Femur (tissue), 1 donor: ENCODE data around the gene ARPC5.

Experiments
- DNase-seq: peaks from one replicate; pipeline ENCODE4 v3.0.0-alpha.2; 2017

Gene ARPC5

DNA sequence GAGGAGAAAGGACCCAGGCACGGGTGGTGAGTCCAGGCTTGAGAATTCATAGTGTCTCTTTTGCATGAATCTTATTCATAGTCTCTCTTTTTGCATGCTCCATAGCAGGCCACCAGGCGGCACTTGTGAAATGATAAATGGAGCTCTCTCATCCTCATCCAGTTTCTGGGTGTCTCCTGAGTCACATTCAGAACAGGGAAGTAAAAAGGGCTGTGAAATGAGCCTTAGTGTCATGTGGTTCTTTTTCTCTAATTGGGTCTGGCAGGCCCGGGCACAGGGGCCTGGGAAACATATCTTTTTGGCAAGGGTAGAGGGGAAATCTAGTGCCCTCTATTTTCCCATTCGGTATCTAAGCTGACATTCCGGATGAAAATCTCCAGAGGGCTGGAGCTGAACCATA, 26.3 kb downstream of the ARPC5 start:
- DNase-seq, result peak; percentile 64

DNA sequence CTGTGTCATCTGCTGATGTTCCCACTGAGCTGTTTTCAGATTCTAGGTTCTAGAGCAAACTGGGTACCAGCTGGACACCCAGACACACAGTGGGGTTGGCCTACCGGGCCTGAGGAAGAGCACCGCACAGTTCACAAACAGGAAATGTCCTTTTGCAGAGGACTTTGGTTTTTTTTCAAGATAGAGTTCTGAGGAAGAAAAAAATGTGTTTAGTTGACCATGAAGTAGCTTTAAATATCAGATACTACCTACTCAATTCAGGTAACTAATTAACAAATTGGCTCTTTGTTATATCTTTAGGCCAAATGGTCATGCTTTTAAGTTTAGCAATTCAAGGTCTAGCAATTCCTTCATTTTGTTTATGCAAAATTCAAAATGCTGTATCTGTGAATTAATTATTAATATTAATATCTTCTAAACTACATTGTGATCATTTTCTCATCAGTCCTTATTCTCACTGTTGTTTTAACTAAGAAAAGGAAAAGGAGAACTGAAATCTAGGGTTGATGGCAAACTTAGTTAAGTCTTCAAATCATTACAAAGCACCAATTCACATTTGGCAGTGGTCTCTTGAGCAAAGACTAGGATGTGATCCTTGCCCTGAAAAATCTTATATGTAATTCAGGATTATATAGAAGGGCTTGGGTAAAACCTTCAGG, 28.1 kb downstream of the ARPC5 start:
- DNase-seq, result no peak

DNA sequence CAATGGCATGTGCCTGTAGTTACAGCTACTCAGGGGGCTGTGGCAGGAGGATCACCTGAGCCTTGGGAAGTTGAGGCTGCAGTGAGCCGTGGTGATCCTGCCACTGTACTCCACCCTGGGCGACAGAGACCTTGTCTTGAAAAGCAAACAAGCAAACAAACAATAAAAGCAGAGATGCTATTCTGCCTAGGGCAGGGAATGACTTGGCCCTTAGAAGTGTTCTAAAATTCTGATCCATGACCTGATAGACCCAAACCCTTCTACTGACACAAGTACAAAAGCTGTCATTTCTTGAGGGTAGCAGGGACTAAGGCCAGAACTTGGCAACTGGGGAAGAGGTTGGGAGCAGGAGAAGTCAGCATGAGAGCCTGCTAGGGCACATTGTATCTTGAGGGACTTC, 29.7 kb downstream of the ARPC5 start:
- no peak for DNase-seq

DNA sequence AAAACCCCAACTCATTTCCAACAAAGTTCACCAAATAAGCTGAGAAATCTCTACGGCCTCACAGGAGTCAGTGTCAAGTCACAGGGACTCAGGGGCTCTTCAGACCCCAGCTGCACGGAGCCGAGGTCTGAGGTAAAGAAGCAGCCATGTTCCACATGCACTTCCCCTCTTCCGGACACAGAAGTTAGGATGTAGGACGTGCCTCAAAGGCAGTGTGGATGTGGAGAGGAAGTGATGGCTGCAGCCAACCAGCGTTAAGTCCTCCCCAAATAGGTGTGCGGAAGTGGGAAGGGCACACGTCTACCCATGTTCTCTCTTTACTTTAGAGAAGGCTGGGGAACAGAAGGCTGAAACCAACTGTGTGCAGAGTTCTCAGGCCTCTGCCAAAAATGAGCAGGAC, 30.8 kb downstream of the ARPC5 start:
- no peak for DNase-seq

DNA sequence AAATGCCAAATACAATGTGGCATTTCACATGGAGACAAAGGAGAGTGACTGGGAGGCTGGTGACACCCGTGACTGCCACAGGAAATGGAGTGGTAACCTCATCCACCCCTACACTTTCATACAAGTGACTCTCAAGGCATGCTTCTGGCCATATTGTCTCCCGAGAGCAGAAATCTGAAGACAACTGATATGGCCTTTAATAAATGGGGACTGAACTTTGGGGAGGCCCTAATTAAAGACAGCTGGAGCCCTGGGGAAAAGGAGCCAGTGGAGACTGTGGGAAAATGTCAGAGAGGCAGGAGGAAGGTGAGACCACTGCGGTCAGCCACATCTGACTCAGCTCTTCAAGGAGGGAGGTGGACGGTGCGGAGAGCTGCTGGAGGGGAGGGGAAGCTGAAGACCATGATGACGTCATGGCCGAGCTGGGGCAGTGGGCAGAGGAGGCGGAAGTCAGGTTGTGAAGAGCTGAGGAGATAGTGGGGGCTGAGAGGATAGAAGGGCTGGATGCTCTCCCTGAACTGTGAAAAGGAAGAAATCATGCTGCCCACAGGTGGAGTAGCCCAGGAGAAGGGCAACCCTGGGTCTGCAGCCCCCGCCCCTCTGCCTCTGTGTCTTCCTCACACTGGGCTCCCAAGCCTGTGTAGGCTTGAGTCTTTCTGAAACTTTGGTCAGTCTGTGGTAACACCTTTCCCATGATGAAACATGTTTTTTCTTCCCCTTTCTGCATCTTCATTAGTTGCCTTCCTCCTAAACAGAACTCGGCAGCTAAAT, 31.4 kb downstream of the ARPC5 start:
- no peak for DNase-seq

DNA sequence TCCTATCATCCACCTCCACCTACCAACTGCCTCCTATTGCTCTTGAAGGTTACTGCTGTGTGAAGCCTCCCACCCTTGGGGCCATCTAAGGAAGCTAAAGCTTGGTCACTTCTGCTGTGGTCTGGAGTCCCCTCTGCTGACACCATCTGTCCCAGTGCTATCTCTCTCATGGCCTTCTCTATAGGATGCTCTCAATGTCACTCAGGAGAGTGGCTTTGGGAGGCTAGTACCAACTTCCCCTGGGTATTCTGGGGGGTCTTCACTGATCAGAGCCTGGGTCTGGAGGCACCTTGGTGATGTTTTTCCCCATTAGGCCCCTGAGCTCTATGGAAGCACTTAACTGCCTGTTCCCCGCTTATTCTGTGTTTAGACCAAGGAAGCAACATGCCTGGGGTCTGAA, 33.1 kb downstream of the ARPC5 start:
- DNase-seq, result no peak

DNA sequence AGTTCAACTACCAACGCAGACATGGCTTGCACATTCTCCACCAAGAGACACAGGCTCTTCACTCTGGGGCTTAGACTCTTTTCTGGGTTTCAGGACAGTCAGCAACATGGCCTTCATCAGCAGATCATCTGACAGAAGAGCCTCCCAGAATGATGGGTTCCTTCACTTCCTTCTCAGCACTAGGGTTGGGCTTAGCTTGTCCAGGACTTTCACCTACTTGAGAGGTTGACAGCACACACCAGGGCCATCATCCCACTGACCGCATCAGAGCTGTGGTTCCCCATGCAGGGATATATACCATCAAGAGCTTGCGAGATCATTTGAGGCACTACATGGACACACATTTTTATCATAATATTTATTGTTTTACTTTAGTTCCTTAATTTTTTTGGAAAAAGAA, 34.9 kb downstream of the ARPC5 start:
- DNase-seq, result no peak

DNA sequence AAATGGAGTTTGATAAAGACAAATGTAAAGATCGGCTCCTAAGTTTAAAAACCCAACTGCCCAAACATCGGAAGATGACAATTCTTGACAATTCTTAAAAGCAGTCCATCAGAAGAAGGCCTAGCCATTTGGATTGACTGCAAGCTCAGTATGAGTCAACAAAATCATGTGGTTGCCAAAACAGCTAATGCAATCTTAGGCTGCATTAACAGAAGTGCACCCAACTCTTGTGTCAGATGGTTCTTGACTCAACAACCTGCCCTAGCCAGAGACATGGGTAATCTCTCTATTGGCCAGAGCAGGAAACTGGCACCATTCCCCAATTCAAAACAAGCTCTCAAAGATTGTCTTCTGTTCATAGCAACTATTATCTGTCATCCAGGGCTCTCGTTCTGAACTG, 35.4 kb downstream of the ARPC5 start:
- no peak for DNase-seq

DNA sequence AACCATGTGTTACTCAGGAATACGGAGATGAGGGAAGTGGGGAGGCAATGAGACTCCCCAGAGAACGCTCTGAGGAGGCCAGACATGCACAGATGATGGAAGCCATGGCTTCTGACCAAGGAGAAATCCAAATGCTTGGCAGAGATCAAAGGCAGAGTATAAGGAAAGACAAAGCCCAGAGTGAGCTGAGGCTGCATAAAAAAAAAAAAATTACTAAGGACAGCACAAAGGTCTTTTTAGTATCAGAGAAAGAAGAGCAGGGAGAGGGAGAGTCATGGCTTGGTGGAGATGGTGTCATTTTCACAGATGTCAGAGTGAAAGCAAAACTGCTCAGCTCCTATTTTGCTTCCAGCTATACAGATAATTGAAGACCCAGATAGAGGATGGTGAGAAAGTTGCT, 37.2 kb downstream of the ARPC5 start:
- DNase-seq, result no peak

DNA sequence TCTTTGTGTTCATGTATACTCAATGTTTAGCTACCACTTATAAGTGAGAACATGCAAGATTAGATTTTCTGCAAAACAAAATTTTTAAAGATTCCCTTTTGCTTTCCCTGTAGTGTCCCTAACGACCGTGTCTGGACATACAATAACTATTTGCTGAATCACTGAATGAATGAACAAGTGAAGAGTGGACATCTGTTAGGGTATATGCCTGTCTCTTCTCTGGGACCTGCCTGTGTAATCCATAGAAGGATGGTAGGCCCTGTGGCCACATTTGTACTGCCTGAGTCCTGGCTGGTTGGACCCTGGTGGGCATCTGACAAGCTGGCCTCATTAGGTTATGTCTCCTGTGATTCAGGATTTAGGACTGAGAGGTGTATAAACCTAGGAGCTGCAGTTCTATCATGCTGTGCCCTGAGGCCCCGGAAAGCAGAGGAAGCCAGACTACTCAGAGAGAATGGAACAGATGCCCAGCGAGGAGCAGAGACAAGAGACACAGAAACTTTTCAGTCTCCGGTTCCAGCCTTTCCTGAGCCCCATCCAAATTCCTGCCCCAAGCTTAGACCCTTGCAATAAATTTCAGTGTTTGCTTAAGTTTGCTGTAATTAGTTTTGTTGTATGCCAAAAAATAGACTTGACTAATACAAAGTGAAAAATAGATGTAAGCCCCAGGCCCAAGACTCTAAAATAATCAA, 37.8 kb downstream of the ARPC5 start:
- DNase-seq, result no peak

DNA sequence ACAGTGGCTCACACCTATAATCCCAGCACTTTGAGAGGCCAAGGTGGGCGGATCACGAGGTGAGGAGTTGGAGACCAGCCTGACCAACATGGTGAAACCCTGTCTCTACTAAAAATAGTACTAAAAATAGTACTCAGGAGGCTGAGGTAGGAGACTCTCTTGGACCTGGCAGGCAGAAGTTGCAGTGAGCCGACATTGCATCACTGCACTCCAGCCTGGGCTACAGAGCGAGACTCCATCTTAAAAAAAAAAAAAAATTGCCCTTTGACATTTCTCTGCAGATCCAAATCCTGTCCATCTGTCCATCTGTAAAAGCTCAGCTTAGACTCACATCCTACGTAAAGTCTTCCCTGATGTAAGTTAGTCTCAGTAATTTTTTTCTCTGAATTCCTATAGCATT, 39.1 kb downstream of the ARPC5 start:
- DNase-seq, result no peak

DNA sequence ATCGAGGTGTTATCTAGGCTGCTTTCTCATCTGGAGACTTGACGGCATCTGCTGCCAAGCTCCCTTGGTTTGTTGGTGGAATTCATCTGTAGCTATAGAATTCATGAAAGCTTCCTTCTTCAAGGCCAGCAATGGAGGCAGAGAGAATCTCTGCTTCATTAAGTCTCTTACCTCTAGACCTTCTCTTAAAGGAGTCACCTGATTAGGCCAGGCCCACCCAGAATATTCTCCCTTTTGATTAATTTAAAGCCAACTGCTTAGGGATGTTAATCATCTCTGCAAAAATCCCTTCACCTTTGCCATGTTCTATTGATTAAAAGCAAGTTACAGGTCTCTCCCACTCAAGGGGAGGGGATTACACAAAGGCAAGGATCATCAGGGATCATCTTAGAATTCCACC, 40.0 kb downstream of the ARPC5 start:
- DNase-seq, result no peak

DNA sequence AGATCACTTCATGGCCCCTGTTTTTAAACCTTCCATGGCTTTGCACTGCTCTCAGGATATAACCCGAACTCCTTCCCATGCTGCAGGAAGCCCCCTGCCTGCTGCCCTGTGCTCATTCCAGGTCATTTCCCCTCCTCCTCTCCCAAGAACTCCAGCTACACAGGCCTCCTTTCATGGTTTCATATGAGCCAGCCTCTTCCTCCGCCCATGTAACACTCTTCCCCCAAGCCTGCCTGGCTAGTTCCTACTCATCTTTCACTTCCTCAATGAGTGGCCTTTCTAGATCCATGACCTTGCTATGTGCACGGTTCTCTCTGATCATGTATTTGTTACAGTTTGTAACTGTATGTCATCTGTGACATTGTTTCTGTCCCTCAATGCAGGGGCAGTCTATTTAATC, 42.2 kb downstream of the ARPC5 start:
- peak; percentile 43 for DNase-seq

DNA sequence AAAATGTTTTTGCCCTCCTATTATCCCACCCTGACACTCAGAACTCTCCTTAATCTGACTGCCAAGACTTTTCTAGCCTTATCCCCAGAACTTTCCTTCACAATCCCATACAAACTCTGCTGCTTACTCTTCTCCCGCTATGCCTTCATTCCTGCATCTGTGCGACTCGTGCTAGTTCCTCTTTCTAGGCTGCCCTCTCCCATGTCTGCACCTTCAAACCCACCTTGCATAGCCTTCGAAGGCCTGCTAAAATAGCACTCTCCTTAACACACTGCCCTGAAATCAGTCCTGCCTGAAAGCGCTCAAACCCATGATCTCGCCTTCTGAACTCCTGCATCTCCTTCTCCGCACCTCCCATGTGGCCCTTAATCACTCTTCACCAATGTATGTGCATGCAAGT, 42.9 kb downstream of the ARPC5 start:
- DNase-seq, result no peak

DNA sequence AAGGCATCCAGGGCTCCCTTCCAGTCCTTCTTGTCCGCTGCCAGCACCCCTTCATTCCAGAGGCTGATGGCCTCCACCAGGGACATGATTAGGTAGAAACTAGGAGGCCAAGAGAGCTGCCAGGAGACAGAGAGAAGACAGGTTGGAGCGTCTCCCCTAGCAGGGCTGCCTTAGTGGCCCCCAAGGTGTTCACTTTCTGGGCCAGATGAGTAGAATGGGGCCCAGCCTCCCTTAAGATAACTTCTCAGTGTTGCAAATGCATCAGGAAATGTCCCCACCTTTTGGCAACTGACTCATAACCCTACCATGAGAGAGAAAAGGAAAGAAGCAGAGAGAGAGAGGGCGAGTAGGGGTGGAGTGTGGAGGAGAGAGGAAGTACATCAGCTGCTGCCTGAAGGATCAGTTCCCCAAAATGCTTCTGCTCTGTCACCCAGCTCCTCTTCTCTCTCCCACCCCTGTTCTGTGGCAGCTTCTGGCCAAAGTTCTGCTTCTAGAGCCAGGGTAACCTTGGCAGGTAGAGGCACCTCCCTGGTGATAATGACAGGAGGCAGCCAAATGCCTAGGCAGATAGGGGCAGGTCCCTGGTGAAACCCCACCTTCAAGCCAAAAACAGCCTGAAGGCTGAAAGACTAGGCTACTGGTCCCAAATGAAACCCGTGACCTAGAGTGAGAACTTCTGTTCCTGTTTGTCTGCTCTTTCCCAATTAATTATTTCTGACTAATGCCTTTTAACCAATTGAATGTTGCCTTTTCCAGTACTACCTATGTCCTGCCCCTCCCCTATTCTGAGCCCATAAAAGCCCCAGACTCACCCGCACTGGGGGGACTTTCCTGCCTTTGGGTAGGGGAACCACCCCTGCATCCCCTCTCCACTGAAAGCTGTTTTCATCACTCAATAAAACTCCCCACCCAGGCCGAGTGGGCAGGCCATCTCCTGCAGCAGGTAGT, 45.1 kb downstream of the ARPC5 start, which contains the start of gene NCF2:
TSS of gene NCF2 (minus strand) at position 216 of the 948 bp plus-strand sequence. CDS start at position 86, 130 bp downstream.
- DNase-seq, result peak; percentile 56

DNA sequence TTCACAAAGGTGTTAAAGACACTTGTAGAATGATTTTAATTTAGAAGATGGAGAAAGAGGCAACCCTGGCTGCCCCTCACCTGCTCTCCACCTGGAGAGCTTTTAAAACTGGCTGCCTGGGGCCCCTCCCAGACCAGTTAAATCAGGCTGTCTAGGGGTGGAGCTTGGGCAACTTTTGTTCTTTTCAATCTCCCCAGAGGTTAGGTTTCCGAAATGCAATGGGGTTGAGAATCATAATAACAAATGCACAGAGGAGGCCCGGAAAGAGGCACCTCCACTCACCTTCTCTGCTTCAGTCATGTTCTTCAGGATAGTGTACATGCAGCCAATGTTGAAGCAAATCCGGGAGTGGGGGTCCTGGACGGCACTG, 45.7 kb downstream of the ARPC5 start:
- DNase-seq, result no peak

DNA sequence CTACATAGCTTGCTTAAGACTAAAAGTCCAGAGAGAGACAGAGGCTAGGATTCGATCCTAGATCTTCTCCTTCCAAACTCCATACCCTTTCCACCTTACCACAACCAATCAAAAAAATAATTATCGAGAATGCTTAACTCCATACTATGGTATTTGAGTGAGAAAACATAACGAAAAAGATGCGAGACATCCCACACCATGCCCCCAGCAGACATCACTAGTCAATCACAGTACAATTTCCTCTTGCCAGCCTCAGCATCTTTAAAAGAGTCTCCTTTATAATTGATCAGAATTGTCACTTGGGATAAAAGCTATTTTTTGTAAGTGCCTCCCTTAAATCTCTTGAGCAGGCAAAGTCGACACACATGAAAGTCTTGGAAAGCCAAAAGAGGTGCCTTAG, 46.2 kb downstream of the ARPC5 start:
- DNase-seq, result no peak

DNA sequence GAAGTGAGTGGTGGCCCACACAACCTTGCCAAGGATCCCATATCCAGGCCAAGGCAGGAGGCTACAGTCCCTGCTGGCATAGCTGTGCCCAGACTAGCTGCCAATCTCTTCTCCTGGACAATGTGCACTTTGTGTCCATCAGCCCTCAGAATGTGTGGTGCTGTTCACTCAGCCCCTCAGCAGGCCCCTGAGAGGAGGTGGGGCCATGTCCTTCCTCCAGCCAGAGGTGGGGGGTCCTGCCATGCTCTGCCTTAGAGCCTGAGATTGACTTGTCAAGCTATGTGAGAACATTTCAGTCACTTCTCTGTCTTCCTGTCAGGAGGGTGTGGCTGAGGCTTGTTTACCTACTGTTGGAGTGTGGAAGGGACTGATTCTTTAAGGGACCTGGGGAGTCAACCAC, 46.8 kb downstream of the ARPC5 start:
- no peak for DNase-seq

DNA sequence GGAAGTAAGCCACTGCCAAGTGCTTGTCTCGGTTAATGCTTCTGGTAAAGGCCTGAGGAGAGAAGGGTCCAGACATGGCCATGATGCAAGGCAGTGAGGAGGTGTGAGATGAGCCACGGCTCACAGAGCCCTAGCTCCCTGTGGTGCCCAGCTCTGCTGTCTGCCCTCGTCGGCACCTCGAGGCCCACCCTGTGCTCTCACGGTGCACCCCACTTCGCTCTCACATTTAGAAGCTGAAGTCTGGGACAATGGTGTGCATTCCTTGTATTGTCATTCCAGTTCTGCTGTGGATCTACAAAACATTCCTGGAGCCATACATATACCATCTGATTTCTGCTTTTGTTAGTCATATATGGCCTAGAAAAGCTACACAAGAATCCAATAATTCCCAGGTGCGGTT, 48.7 kb downstream of the ARPC5 start:
- DNase-seq, result no peak

DNA sequence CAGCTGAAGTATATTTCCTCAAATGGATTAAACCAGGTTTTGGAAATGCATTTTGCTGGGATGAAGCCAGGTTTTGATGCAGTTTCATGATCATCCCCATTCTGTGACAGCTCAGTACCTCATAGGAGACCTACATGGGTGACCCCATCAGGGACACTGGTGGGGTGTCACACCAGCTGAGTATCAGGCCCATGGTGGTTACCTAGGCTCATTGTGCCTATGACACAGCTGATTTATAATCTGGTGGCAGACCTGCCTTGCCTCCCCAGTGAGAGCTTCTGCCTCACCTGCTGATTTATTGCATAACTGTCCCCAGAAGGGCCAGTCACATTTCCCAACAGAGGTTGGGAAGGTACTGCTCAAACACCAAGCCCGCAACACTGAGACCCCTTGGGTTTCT, 49.1 kb downstream of the ARPC5 start:
- DNase-seq, result no peak

DNA sequence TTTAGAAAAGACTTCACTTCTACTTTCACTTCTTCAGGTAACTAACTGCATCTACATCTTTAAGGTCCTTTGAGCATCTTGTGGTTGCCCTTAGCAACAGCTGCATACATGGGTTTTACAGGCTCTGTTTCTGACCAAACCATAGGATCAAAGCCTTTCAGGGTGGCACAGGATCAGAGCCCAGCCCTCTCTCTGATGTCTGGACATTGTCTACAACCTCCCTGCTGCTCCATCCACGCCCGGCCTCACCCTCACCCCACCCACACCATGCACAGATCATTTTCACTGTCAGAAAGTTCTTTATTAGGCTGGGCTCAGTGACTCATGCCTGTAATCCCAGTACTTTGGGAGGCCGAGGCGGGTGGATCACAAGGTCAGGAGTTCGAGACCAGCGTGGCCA, 50.5 kb downstream of the ARPC5 start:
- DNase-seq, result no peak

DNA sequence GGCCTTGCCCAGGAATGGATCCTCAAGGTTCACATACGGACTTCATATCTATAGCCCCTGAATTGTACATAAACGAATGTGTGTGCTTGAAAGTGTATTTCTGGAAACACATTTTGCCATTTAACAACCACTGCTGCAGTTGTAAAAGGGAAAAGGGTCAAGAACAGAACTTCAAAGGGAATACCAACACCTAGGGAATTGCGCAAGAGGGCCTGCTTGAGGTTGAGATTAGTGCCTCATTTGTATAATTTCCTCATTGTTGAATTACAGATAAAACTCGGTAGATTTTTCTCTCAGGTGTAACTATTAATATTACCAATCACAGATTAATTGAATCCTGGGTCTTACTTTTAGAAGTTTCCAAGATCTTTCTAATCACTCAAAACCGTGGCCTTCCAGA, 51.4 kb downstream of the ARPC5 start:
- no peak for DNase-seq

DNA sequence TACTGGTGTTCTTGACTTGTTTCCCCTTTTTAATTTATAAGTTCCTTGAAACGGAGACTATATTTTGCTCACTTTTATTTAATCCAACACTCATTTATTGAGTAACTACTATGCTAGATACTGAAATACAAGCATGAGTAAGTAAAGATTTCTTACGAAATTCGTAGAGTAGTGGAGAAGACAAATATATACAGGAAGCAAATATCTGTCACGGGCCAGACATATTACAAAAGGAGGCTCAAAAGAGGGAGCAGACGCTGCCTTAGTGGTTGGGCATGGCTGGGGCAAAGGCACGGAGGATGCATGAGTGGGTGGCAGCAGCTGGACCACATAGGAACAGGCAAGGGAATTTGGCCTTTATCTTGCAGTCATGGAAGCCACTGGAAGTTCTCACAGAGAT, 52.1 kb downstream of the ARPC5 start:
- no peak for DNase-seq
